Measurements from ENCODE around the gene GSTCD.

DNA sequence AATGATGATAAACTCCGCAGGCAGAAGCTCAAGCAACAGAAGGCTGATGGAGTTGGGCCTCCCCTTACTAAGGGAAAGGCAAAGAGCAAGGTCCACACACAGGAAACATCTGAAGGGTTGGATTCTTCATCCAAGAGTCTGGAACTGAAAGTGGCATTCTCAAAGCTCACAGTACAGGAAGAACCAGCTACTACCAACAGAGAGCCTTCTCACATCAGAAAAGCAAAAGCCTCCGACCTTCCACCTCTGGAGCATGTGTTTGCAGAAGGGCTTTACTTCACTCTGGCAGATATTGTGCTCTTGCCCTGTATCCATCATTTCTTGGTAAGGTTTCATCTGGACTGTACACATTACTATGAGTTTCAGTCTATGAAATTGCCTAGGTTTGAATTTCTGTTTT lies 10.6 kb downstream of the GSTCD start:
- TF ChIP-seq, protein P1, sequence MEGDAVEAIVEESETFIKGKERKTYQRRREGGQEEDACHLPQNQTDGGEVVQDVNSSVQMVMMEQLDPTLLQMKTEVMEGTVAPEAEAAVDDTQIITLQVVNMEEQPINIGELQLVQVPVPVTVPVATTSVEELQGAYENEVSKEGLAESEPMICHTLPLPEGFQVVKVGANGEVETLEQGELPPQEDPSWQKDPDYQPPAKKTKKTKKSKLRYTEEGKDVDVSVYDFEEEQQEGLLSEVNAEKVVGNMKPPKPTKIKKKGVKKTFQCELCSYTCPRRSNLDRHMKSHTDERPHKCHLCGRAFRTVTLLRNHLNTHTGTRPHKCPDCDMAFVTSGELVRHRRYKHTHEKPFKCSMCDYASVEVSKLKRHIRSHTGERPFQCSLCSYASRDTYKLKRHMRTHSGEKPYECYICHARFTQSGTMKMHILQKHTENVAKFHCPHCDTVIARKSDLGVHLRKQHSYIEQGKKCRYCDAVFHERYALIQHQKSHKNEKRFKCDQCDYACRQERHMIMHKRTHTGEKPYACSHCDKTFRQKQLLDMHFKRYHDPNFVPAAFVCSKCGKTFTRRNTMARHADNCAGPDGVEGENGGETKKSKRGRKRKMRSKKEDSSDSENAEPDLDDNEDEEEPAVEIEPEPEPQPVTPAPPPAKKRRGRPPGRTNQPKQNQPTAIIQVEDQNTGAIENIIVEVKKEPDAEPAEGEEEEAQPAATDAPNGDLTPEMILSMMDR (IDR thresholded peaks at IDR 0.05) = no peak
- TF ChIP-seq POLR2A (IDR thresholded peaks at IDR 0.05) (no peak), POLR2AphosphoS5 (IDR thresholded peaks at IDR 0.05; ENCODE audit: insufficient read depth in 1 of 2, low read depth in 1 of 2) (no peak)

Data from vagina (tissue), 2 donors.